ENCODE results near the gene GCSAM.

Gene GCSAM, protein sequence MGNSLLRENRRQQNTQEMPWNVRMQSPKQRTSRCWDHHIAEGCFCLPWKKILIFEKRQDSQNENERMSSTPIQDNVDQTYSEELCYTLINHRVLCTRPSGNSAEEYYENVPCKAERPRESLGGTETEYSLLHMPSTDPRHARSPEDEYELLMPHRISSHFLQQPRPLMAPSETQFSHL
- 16.3 to 42.0 (median 25.8) reads per million in 4 experiments for total RNA-seq

DNA sequence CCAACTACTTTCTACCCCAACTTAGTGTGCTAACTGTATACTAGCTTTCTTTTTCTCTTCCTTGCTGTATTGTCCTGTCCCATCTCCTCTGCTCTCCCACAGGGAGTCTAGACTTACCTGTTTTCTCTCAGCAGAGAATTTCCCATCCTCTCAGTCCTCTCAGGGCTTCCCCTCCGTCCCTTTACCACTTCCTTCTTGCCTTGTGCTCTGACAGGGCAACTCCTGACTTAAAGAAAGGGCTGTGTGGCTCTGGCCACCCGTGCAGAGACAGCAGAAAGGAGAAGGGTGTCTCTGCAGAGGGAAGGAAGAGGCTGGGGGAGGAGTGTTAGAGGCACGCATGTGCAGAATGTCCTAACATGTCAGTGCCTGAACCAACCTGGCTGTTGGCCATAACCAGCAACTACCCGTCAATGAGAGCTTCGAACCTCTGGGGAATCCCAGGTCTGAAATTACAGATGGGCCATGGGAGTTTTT is at the start of gene GCSAM:
GCSAM (minus strand) TSS at position 274 of the 474 bp plus-strand sequence; CDS start at position 146, 128 bp downstream.
- DNase-seq = peak; percentile 36

DNA sequence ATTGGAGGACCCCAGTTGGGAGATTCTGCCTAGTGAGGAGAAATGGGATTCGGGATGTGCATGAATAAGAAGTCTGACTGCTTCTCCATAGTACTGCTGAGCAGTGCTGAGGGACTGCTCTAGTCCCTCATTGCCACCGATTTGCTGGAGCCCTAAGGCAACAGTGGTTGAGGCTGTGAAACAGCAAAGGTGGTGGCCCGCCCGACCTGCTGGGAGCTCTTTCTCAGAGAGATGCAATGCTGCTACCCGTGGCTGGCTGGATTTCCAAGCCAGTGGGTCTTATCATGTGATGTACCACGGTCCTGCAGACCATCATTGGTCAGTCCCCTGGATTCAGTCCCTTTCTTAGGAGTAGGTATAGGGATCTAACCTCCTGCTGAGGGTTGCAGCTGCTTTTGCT is 42.6 kb upstream of the GCSAM start:
- no peak for DNase-seq

DNA sequence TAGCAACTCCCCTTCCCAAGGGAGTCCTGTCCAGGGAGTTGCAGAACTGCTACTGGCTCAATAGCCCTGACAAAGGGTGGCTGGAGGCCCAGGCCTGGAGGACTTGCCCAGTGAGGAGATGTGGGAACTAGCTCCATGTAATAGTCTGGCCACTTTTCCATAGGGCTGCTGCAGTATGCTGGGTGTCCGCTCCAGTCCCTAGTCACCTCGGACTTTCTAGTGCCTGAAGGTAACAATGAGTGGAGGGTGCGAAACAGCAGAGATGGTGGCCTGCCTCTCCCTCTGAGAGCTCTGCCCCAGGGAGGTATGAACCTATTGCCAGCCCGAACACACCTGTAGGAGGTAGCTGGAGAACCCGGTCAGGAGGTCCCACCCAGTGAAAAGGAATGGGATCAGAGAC is 42.0 kb upstream of the GCSAM start:
- DNase-seq = no peak

DNA sequence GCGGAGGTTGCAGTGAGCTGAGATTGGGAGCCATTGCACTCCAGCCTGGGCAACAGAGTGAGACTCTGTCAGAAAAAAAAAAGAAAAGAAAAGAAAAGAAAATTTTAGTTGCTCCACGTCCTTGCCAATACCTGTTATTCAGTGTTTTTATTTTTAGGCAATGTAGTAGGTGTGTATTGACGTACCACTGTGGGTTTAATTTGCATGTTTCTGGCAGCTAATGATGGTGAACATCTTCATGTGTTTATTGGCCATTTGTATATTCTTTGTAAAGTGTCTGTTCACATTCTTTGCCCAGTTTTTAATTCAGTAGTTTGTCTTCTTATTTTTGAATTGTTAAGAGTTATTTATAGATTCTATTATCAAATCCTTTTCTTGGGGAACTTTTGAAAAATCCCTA is 38.1 kb upstream of the GCSAM start:
- DNase-seq = no peak

DNA sequence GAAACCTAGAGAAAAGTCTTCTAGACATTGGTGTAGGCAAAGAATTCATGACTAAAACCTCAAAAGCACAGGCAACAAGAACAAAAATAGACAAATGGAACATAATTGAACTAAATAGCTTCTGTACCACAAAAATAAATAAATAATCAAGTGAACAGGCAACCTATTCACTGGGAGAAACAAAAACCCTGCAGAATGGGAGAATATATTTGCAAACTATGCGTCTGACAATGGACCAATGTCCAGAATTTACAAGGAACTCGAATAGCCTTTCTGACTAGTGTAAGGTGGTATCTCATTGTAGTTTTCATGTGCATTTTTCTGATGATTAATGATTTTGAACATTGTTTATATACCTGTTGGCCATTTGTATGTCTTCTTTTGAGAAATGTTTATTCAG is 37.0 kb upstream of the GCSAM start:
- DNase-seq = no peak

DNA sequence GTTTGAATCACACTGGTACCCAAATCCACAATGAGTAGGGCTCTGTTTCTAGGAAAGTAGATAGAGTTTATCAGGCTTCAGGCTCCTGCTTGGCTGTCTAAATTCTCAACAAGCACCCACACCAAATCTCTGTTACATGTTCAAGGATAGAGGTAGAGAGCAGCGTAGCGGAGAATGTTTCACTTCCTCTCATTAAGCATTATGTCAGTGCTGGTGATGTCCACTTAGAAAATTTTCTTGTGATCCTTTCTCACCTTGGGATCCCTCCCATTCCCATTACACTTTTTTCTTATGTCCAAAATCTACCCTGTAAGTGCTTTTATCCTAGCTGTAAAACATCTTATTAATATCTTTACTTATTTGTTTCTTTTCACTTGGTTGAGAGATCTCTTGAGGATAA is 34.7 kb upstream of the GCSAM start:
- no peak for DNase-seq

DNA sequence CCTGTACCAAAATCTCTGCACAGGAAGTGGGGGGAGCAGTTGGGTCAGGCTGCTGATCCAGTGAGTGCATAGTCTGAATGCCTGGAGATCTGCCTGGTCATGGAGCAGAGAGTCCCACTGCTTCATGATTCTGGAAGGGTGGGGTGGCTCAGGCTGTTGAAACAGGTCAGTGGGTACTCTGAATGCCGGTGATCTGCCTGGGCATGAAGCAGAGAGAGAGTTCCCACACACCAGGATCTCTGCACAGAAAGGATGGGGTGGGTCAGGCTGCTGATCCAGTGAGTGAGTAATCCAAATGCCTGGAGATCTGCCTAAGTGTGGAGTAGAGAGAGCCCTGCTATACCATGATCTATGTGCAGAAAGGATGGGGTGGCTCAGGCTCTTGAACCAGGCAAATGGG is 16.1 kb upstream of the GCSAM start:
- no peak for DNase-seq

DNA sequence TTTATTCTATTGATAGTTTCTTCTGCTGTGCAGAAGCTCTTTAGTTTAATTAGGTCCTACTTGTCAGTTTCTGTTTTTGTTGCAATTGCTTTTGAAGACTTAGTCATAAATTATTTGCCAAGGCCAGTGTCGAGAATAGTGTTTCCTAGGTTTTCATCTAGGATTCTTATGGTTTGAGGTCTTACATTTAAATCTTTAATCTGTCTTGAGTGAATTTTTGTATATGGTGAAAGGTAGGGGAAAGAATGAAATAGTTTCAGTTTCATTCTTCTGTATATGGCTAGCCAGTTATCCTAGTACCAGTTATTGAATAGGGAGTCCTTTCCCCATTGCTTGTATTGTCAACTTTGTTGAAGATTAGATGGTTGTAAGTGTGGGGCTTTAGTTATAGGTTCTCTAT is 10.6 kb upstream of the GCSAM start:
- no peak for DNase-seq

DNA sequence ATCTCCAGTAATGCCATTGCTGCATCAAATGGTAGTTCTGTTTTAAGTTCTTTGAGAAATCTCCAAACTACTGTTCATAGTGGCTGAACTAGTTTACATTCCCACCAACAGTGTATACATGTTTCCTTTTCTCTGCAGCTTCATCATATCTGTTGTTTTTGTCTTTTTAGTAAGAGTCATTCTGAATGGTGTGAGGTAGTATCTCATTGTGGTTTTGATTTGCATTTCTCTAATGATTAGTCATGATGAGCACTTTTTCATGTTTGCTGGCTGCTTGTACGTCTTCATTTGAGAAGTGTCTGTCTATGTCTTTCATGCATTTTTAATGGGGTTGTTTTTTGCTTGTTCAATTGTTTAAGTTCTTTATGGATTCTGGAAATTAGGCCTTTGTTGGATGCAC is 10.2 kb upstream of the GCSAM start:
- no peak for DNase-seq

DNA sequence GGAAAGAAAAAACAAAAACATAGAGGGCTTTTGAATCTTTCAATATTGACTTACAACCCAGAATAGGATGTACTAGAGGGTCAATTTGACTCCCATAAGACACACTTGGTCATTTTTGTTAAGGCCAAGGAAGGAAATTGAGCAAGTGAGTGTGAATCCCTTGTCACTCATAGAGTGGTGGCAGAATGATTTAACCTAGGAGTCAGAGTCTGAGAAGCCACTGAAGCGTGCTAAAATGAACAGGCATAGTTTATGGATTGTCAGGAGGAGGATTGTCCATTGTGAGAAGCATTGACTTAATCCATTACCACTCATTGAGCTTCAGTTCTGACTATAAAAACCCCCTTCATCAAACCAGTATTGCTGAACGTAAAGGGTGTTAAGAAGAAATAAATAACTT is 8.2 kb upstream of the GCSAM start:
- no peak for DNase-seq

DNA sequence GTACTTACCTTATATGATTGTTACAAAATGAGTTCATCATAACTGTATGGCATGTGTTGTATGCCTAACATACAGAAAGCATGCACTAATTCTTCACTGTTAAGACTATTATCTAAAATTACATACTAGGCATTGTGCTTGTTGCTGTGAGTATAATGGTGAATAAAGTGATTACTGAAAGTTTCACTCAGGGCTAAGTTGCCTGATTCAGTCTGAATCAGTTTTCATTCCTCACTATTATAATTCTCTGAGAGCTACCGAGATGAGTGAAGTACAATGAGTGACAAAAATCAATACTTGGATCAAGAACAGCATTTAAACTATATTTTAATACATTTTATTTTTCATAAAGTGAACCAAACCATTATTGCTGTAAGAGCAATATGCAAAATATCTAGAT is 7.5 kb upstream of the GCSAM start:
- DNase-seq = no peak

DNA sequence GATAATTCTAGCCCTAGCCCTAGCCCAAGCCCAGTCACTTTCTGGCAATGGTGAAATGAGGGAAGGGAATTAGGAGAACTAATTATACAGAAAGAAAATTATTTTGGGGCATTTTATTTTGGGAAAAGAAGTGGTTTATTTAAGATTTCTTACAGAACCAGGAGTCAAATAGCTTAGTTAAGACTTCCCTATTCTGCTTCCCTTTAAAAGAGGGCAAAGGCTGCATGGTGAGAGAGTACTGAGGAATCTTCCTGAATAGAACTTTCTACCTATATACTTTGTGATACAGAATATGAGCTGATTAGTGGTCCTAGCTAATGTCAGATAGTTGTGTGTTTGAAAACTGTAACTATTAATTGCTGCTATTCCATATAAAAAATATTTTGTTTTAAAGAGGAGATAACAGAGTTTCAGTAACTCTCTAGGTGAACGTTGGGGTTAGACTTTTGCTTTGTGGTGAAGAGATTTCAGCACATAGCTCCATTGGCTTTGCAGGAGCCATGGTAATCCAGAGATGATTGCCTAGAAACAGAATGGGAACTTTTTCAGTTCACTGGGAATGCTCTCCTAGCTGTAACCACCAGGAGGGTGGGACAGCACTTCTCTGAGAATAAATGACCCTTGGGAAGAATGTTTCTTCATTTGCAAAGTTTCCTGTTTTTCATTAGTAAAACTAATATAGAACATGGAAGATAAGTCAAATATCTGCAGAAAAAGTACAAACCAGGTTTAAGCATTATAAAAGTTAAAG is 5.3 kb upstream of the GCSAM start:
- no peak for DNase-seq

DNA sequence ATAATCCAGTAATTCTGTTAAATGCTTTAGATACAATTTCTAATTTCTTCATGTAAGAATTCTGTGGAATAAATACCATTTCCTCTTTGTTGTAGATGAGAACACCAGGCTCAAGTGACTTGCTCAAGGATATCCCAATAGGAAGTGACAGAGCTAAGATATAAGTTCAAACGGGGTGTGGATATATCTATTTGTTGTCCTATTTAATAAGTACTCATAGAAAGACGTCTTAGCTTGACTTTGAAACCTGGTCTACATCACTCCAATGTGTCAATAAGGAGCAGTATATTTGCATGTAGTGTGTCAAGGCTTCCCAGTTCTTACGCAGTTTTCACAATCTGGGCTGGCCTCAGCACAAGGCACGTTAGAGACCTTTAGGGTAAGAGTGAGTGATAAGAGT is 4.7 kb upstream of the GCSAM start:
- no peak for DNase-seq

DNA sequence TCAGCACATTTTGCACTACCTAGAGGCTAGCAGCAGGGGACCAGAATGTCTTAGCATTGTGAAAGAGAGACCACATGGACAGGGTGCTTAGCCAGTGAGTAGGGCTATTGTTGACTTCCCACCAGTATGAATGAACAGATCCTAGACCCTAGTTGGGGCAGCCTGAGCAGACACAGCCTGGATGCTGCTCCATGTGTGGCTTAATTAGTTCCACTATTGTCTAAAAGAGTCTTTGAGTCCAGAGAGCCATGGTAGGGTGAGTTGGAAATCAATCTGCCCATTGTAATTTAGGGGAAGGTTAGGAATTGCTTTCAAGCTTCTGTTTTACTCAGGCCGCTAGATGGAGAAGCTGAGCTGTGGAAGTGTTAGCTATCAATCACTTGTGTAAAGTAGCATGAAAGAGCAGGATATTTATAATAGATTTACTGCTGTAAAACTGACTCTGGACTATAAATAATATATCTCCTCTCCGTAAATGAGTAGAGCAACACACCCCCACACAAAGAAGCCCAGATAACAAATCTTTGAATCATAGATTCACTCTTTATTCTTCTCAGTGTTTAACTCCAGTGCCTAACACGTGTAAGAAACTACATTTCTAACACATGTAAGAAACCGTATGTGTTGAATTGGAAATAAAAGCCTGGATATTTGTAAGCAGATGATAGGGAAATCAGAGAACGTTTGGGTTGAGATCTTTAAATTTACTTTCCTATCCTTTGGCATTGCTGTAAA is 4.1 kb upstream of the GCSAM start:
- no peak for DNase-seq

DNA sequence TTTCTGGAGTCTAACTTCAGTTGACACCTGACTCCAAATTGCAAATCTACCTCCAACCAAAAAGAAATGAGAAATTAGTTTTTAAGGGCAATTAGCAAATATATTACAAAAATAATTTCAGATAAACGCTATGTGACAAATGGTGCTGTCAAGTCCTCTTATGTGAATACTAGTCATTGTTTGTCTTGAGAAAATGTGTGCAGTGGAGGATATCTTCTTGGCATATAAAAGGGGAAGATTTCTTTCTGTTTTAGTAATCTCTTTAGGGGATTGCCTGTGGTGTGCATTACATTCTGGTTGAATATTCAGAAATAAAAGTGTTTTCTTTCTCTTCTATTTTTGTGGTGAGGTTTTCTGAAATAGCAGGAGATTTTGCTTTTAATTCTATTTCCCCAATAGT is 3.0 kb upstream of the GCSAM start:
- DNase-seq = no peak

DNA sequence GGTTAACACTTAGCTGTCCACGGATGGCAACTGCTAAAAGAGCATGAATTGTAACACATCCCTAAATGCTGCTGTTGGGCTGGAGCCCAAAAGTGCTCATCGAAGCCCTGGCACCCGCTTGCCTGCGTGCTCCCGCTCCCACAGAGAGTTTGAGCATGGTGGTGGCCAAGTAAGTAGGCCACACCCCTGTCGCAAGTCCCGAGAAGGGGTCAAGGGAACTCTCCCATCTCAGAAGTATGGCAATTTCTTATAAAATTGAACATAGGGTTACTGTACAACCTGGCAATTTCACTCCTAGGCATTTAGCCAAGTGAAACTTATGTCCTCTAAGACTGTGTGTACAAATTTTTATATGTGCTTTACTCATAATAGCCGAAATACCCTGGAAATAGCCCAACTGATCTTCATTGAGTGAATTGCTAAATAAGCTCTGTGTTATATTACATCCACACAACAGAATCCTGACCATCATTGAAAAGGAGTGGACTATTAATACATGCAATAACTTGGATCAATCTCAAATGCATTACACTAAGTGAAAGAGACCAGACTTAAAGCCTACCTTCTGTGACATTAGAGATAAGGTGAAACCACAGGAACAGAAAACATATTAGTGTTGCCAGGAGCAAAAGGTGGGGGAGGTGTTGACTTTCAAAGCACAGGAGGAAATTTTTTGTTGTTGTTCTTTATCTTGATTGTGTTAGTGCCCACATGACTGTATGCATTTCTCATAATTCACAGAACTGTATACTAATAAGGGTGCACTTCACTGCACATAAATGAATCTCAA is 1.5 kb upstream of the GCSAM start:
- no peak for DNase-seq

DNA sequence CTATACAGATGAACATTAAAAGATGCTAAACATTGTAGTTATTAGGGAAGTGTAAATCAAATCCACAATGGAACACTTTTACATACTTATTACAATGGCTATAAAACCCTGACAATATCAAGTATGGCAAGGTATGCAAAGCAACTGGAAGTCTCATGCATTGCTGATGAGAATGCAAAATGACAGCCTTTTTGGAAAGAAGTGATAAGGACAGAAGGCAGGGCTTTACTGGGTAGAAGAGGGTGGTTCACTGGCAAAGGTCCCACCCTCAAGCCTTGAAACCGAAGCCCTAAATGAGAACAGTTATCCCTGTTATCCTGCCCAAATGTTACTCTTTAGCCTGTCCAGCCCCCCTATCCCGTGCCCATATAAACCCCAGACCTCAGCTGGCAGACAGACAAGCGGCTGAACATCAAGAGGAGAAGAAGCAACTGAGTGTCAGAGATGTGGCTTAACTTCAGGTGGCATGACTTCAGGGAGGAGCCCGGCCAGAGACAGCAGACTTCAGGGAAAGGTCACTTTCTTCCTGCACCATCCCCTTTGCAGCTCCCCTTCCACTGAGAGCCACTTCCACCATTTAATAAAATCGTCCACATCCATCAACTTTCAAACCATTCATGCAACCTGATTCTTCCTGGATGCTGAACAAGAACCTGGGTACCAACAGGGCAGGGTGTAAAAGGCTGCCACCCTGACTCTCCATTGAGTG is 732 bp upstream of the GCSAM start:
- no peak for DNase-seq

DNA sequence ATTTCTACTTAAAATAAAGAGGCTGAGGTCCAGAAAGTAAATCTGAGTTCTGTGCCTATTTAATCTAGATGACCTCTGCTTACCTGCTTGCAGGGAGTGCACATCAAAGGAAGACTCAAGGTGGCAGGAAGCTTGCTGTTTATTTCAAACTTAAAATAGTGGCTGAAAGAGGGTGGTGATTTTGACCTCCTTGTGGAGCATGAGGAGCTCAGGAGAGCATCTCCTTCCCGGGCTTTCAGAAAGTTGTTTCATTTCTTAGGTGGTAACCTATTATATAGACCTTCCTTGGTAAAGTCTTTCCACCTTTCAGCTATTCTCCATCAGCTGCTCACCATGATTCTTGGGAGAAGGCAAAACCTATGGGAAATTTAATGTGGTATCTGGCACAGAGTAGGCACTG is 494 bp downstream of the GCSAM start:
- DNase-seq = no peak

DNA sequence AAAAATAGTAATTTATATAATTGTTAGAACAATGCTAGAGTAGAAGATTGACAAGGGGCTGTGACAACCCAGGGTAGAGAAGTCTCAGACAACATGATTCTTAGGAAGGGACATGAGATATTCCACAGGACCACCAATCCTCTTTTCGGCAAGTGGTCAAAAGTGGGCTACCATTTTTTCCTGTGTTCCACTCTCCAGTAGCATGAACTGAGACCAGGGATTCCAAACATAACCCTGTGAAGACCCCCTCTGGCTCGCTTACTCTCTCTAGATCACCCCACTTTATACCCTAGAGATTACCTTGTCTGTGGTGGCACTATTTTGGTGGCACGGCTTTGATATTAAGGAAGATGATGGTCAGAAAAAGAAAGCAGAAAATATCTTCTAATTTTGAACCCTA is 960 bp downstream of the GCSAM start:
- no peak for DNase-seq

DNA sequence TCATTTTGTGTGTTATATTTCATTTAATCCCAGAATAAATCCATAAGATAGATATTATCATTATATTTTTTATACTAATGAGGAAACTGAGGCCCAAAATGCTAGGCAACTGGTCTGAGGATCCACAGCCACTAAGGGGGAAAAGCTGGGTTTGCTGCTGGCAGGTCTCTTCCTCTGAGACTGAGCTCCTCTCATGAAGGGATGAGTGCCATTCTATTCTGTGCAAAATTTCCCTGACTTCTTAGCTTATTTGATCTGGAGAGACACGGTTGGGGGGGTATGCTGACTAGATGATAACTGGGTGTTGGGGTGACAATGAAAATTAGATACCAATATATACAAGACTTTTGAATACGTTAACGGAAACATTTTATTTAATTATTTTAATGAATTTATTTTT is 1.9 kb downstream of the GCSAM start:
- no peak for DNase-seq

DNA sequence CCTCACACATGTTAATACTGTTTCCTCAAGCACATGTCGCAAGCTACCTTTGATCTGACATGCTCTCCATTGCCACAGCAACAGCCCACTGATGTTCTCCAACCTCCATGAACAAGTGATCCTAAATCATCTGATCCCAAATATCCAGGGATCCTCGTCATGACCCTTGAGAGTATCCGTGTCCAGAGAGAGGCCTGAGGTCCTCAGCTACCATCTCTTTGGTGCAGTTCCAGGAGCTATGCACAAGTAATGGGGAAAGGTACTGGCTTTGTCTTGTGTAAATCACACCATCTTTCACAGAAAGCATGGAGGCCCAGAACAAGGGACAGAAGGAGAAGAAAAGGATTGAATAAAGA is 2.4 kb downstream of the GCSAM start:
- no peak for DNase-seq

DNA sequence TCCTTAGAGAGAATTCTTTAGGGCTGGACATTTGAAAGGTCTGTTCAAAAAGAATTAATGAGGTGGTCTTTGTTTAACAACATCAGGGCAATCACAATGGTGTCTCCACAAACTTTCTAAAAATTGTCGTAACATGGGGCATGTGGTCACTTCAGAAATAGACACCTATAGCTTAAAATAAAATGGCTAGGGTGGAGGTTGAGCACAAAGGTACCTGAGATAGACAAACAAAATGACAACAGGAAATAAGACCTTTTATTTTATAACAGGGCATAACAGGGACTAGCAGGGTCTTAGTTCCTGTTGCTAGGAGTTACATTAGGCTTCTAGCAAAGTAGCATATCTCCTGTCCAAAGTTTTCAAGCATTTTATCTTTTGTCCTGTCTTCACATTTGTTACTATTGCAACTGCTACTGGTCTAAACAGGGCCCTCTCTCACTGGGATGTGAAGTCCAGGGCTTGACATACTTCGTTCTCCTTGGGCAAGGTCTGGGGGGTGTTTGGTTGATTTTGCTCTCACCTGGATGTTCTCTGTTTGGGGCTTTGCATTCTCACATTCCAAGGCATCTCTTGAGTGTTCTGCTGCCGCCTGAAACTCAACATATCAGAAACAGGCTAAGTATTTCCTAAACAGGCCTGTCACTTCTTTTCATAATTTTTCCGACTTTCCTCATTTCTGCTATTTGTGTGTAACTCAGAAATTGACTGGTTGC is 3.0 kb downstream of the GCSAM start:
- no peak for DNase-seq

All from effector CD8-positive, alpha-beta T cell (primary cell).